Smooth muscle cell (in vitro differentiated cells): ENCODE results near the gene IL12A. TPM values are rescaled to one million over a fixed set of nuclear protein-coding genes. Genes with fewer than 3 reads are reported as not detected.

ENCODE experiments used
- DNase-seq: peaks from one replicate; lab custom pipeline; 2025; ENCODE audit not compliant: unreplicated experiment; lab: John Stamatoyannopoulos, UW
- H2AFZ ChIP-seq: fragments of 200-600 bp; sonication (generic); 2 replicates; pipeline ENCODE4 v1.6.0; 2016; ENCODE audit warnings: antibody characterized with exemption, low read depth, mild to moderate bottlenecking
- H3F3A ChIP-seq: fragments of 200-600 bp; sonication (generic); 2 replicates; pipeline ENCODE4 v1.6.0; 2017; ENCODE audit warnings: antibody characterized with exemption, low read depth
- H3K27ac ChIP-seq: fragments of 200-600 bp; sonication (generic); 2 replicates; pipeline ENCODE4 v1.5.1; 2016; ENCODE audit warnings: low read depth, mild to moderate bottlenecking
- H3K27me3 ChIP-seq: fragments of 200-600 bp; sonication (generic); 2 replicates; pipeline ENCODE4 v1.6.1; 2016; ENCODE audit warnings: low read depth, mild to moderate bottlenecking
- H3K36me3 ChIP-seq: fragments of 200-600 bp; sonication (generic); 2 replicates; pipeline ENCODE4 v1.5.1; 2016; ENCODE audit warnings: low read depth
- H3K4me1 ChIP-seq: fragments of 200-600 bp; sonication (generic); 2 replicates; pipeline ENCODE4 v1.5.1; 2016; ENCODE audit warnings: low read depth
- H3K4me2 ChIP-seq: fragments of 200-600 bp; sonication (generic); 2 replicates; pipeline ENCODE4 v1.6.0; 2016; ENCODE audit warnings: mild to moderate bottlenecking
- H3K4me3 ChIP-seq: fragments of 200-600 bp; sonication (generic); 2 replicates; pipeline ENCODE4 v1.5.1; 2016; ENCODE audit warnings: mild to moderate bottlenecking
- H3K79me2 ChIP-seq: fragments of 200-600 bp; sonication (generic); 2 replicates; pipeline ENCODE4 v1.6.0; 2016; ENCODE audit warnings: low read depth, mild to moderate bottlenecking
- H3K9ac ChIP-seq: fragments of 200-600 bp; sonication (generic); 2 replicates; pipeline ENCODE4 v1.6.0; 2016; ENCODE audit warnings: low read depth
- H3K9me3 ChIP-seq: fragments of 200-600 bp; sonication (generic); replicated peaks from 2 replicates; pipeline ENCODE4 v1.5.1; 2016; ENCODE audit warnings: low read depth
- H4K20me1 ChIP-seq: fragments of 200-600 bp; sonication (generic); 2 replicates; pipeline ENCODE4 v1.6.0; 2016; ENCODE audit warnings: low read depth
- CTCF ChIP-seq: fragments of 200-600 bp; sonication (generic); IDR thresholded peaks from 2 replicates; pipeline ENCODE4 v1.5.1; 2017; ENCODE audit warnings: borderline replicate concordance, mild to moderate bottlenecking, antibody characterized with exemption; ENCODE audit not compliant: insufficient read depth, poor library complexity, severe bottlenecking
- WGBS: methylation state at CpG from one replicate; pipeline ENCODE4 v1.1.7; 2016; ENCODE audit warnings: low lambda C conversion rate; 5-methylcytosine and 5-hydroxymethylcytosine counted together
- polyA plus RNA-seq: library from polyadenylated mRNA; unstranded; fragments of >200 nt; fragmentation: Nextera tagmentation; extraction: Ambion mirVana; gene quantifications from 2 replicates; pipeline ENCODE4 v1.2.1, GENCODE V29; 2016
- total RNA-seq: library from RNA; depleted of rRNA; stranded (reverse); fragments of >200 nt; gene quantifications from 2 replicates; pipeline ENCODE4 v1.2.3, GENCODE V29; 2014

IL12A gene
- total and polyA plus RNA-seq, 2 experiments from 2014 or later = 0.09 TPM; not detected in 1

- WGBS = 78% methylated on average over 2 of the region's 2 CpGs
- Histone ChIP-seq H3K4me3 (no peak overlapping the region), H3K27ac (no peak overlapping the region), H3K4me1 (no peaks in the 10 kb centered on the region), H3K4me2 (no peak overlapping the region), H3K27me3 (no peaks in the 10 kb centered on the region), H3K9ac (no peak overlapping the region), H4K20me1 (no peaks in the 10 kb centered on the region), H3K79me2 (no peaks in the 10 kb centered on the region), H2AFZ (no peak overlapping the region), H3F3A (no peaks in the 10 kb centered on the region), H3K9me3 (no peaks in the 10 kb centered on the region), H3K36me3 (no peaks in the 10 kb centered on the region)
- no peak for DNase-seq
- TF ChIP-seq CTCF = no peak
Measured at GRCh38 chr3:160012108-160012507, 23.5 kb downstream of the IL12A start.

DNA sequence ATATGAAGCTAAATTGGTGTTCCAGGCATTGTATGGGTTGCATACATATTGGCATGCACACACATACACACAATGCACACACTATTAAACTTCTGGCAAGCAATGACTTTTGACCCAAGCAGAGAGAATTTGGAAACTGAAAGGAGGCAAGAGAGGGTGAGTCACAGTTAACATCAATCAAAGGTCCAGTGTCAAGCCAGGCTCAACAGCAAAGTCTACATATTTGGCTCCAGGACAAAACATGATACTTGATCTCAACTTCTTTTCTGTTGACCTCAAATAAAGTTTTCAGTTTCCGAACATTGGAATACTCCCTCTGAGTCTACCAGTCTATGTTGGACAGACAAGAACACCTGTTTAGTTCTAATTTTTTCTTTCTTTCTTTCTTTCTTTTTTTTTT is 28.3 kb downstream of the IL12A start:
- no peak overlapping the region for H2AFZ ChIP-seq
- no peaks in the 10 kb centered on the region for H4K20me1 ChIP-seq
- no peak overlapping the region for H3K4me3 ChIP-seq
- no peaks in the 10 kb centered on the region for H3K9me3 ChIP-seq
- no peak overlapping the region for H3K9ac ChIP-seq
- 100% methylated on average over 1 of the region's 1 CpG for WGBS
- no peaks in the 10 kb centered on the region for H3F3A ChIP-seq
- H3K36me3 ChIP-seq = no peaks in the 10 kb centered on the region
- no peak overlapping the region for H3K27ac ChIP-seq
- no peak for TF ChIP-seq CTCF
- H3K79me2 ChIP-seq = no peaks in the 10 kb centered on the region
- no peak for DNase-seq
- H3K27me3 ChIP-seq = peaks cover 8% of the 10 kb centered on the region
- H3K4me1 ChIP-seq = no peaks in the 10 kb centered on the region
- no peak overlapping the region for H3K4me2 ChIP-seq

- TF ChIP-seq CTCF = no peak
- 79% methylated on average over 5 of the region's 5 CpGs for WGBS
Measured at GRCh38 chr3:160018959-160019358, 30.3 kb downstream of the IL12A start.

DNA sequence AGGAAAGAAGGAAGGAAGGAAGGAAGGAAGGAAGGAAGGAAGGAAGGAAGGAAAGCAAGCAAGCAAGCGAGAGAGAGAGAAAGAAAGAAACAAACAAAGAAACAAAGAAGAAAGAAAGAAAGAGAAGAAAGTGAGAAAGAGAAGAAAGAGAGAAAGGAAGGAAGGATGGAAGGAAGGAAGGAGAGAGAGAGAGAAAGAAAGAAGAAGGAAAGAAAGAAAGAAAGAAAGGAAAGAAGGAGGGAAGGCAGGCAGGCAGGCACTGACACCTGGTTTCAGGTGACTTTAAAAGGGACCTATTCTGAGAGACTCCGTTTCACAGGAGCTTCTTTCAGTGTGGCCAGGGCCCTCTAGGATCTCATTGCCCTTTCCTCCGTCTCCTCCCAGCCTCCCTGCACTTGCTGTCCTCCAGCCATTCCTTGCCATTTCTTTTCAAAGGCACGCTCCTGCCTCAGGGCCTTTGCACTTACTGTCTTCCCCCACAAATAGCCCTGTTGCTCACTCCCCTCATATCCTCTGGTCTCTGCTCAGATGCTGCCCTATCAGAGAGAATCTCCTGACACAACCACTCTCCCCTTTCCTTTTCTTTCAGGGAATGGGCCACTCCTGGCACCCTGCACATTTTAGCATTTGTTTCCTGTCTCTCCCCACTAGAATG is 31.5 kb downstream of the IL12A start:
- H3K79me2 ChIP-seq = no peaks in the 10 kb centered on the region

More at GRCh38 chr3:160018959-160019358, 30.3 kb downstream of the IL12A start:
- no peaks in the 10 kb centered on the region for H3K79me2 ChIP-seq
- H4K20me1 ChIP-seq = no peaks in the 10 kb centered on the region
- peaks cover 15% of the 10 kb centered on the region for H3K27me3 ChIP-seq
- H3F3A ChIP-seq = no peaks in the 10 kb centered on the region
- H3K4me2 ChIP-seq = no peak overlapping the region
- no peak overlapping the region for H3K4me3 ChIP-seq
- H3K9ac ChIP-seq = no peak overlapping the region
- H3K4me1 ChIP-seq = no peaks in the 10 kb centered on the region
- H3K9me3 ChIP-seq = no peaks in the 10 kb centered on the region
- H3K27ac ChIP-seq = no peak overlapping the region
- no peak for DNase-seq
- no peaks in the 10 kb centered on the region for H3K36me3 ChIP-seq
- no peak overlapping the region for H2AFZ ChIP-seq

More for the DNA sequence above, 31.5 kb downstream of the IL12A start:
- no peak overlapping the region for H3K27ac ChIP-seq
- no peaks in the 10 kb centered on the region for H3K4me1 ChIP-seq
- WGBS = 88% methylated on average over 4 of the region's 4 CpGs
- H4K20me1 ChIP-seq = no peaks in the 10 kb centered on the region
- DNase-seq = no peak
- no peak overlapping the region for H3K4me3 ChIP-seq
- H3K36me3 ChIP-seq = no peaks in the 10 kb centered on the region
- no peaks in the 10 kb centered on the region for H3F3A ChIP-seq
- no peak overlapping the region for H3K4me2 ChIP-seq
- no peak for TF ChIP-seq CTCF
- H3K9ac ChIP-seq = no peak overlapping the region
- no peak overlapping the region for H2AFZ ChIP-seq
- H3K9me3 ChIP-seq = no peaks in the 10 kb centered on the region
- peaks cover 15% of the 10 kb centered on the region for H3K27me3 ChIP-seq
